HCT116 (cell line): ENCODE data around the gene PRRT4. TPM values are rescaled to one million over a fixed set of nuclear protein-coding genes. Genes with fewer than 3 reads are reported as not detected.

Experiments used
- ATAC-seq: fragments of 200-7000 bp; cut with Tn5 transposase; 2 replicates; pipeline ENCODE4 v1.9.1; 2020; ENCODE audit warnings: mild to moderate bottlenecking, moderate library complexity
- BruUV-seq: library from RNA; stranded (reverse); fragments of 400-500 nt; replicated peaks from 2 replicates; lab custom pipeline; 2021; lab: Mats Ljungman, UMichigan
- CTCF ChIA-PET: fragments of 300-600 bp; sonication (Branson Sonifier 250); formaldehyde crosslinking; loops from one replicate; lab custom pipeline; 2021; ENCODE audit warnings: antibody characterized with exemption; lab: Charles Lee
- POLR2A ChIA-PET: fragments of 300-600, 350-600 bp; sonication (Branson Sonifier 250); formaldehyde crosslinking; loops from one replicate; lab custom pipeline; 2021; ENCODE audit warnings: antibody characterized with exemption; lab: Charles Lee
- RAD21 ChIA-PET, 2 experiments: fragments of 300-600 bp; sonication (Branson Sonifier 250); formaldehyde crosslinking; loops; one replicate each; lab custom pipeline; 2023; ENCODE audit warnings: low total read pairs in 2 of 2; ENCODE audit not compliant: uncharacterized antibody in 2 of 2, unreplicated experiment in 2 of 2, low non-redundant PET in 1 of 2; lab: Charles Lee
- DNase-seq: peaks from one replicate; pipeline ENCODE4 v3.0.0-alpha.2; 2010; ENCODE audit warnings: low read depth, low spot score
- H2AFZ ChIP-seq: fragments of 200-600 bp; shearing (Covaris generic), sonication (generic); 2 replicates; pipeline ENCODE4 v1.6.1; 2017; ENCODE audit warnings: low read depth, mixed run types, mixed read lengths, antibody characterized with exemption, low read length; ENCODE audit not compliant: poor library complexity, severe bottlenecking
- H3K27ac ChIP-seq: 2 replicates; pipeline ENCODE4 v1.5.1; 2012; ENCODE audit warnings: low read depth, low read length
- H3K27me3 ChIP-seq: fragments of 200-600 bp; sonication (generic); 2 replicates; pipeline ENCODE4 v1.6.1; 2016; ENCODE audit warnings: mixed run types, low read length, mixed read lengths; ENCODE audit not compliant: insufficient read depth
- H3K36me3 ChIP-seq, 2 experiments: fragments of 200-500 bp in 1 of 2; fragments of 200-600 bp in 1 of 2; sonication (Bioruptor generic) in 1 of 2; sonication (generic) in 1 of 2; 2 replicates each; pipeline versions ENCODE4 v1.5.1 to v1.6.1; 2014 to 2016; ENCODE audit warnings: low read length in 2 of 2, inconsistent platforms in 1 of 2, mixed read lengths in 1 of 2, mixed run types in 1 of 2; ENCODE audit not compliant: insufficient read depth in 2 of 2, control insufficient read depth in 1 of 2
- H3K4me1 ChIP-seq, 2 experiments: fragments of 200-600 bp in 1 of 2; sonication (generic) in 1 of 2; 2 replicates each; pipeline versions ENCODE4 v1.5.1 to v1.6.1; 2012 to 2017; ENCODE audit warnings: low read length in 2 of 2, inconsistent platforms in 1 of 2, mild to moderate bottlenecking in 1 of 2, mixed read lengths in 1 of 2, mixed run types in 1 of 2, moderate library complexity in 1 of 2; ENCODE audit not compliant: insufficient read depth in 2 of 2, control insufficient read depth in 1 of 2
- H3K4me2 ChIP-seq: fragments of 200-600 bp; sonication (generic); 2 replicates; pipeline ENCODE4 v1.6.1; 2017; ENCODE audit warnings: mixed run types, low read length, mixed read lengths
- H3K4me3 ChIP-seq, 2 experiments: fragments of 200-600 bp in 1 of 2; sonication (generic) in 1 of 2; replicated peaks in 1 of 2; 2 replicates each; pipeline ENCODE4 v1.5.1; 2011 to 2016; ENCODE audit warnings: low read length in 2 of 2, control low read depth in 1 of 2, low read depth in 1 of 2, mild to moderate bottlenecking in 1 of 2, mixed read lengths in 1 of 2, mixed run types in 1 of 2
- H3K79me2 ChIP-seq: fragments of 200-600 bp; sonication (generic); 2 replicates; pipeline ENCODE4 v1.6.1; 2017; ENCODE audit warnings: mild to moderate bottlenecking, mixed run types, low read length, moderate library complexity, mixed read lengths; ENCODE audit not compliant: insufficient read depth
- H3K9ac ChIP-seq: fragments of 200-600 bp; sonication (generic); 2 replicates; pipeline ENCODE4 v1.6.1; 2016; ENCODE audit warnings: low read length, mixed read lengths
- H3K9me2 ChIP-seq: fragments of 200-600 bp; sonication (generic), shearing (Covaris generic); 2 replicates; pipeline ENCODE4 v1.6.1; 2017; ENCODE audit warnings: mixed run types, mild to moderate bottlenecking, moderate library complexity; ENCODE audit not compliant: insufficient read depth
- H3K9me3 ChIP-seq, 2 experiments: fragments of 200-500 bp in 1 of 2; fragments of 200-600 bp in 1 of 2; sonication (Bioruptor generic) in 1 of 2; sonication (generic) in 1 of 2; 2 replicates each; pipeline ENCODE4 v1.6.1; 2014 to 2017; ENCODE audit warnings: low read length in 2 of 2, mixed read lengths in 2 of 2, inconsistent platforms in 1 of 2, low read depth in 1 of 2, mild to moderate bottlenecking in 1 of 2, mixed run types in 1 of 2, moderate library complexity in 1 of 2; ENCODE audit not compliant: control insufficient read depth in 1 of 2, insufficient read depth in 1 of 2
- H4K20me1 ChIP-seq: fragments of 200-600 bp; sonication (generic), shearing (Covaris generic); 2 replicates; pipeline ENCODE4 v1.6.1; 2017; ENCODE audit warnings: mixed run types, mild to moderate bottlenecking, moderate library complexity; ENCODE audit not compliant: insufficient read depth
- CBX3 ChIP-seq: IDR thresholded peaks from 2 replicates; pipeline ENCODE4 v1.6.1; 2012; ENCODE audit warnings: low read depth
- ELF1 ChIP-seq: IDR thresholded peaks from 2 replicates; pipeline ENCODE4 v1.6.1; 2012; ENCODE audit warnings: low read depth, borderline replicate concordance
- FOSL1 ChIP-seq: IDR thresholded peaks from 2 replicates; pipeline ENCODE4 v1.6.1; 2012; ENCODE audit warnings: low read depth
- POLR2A ChIP-seq: IDR thresholded peaks from 2 replicates; pipeline ENCODE4 v1.7.0; 2011; ENCODE audit warnings: borderline replicate concordance; ENCODE audit not compliant: insufficient read depth, insufficient read length; ENCODE audit errors: extremely low read depth
- RAD21 ChIP-seq: IDR thresholded peaks from 2 replicates; pipeline ENCODE4 v1.6.1; 2012; ENCODE audit warnings: low read depth, mild to moderate bottlenecking
- SIN3A ChIP-seq: IDR thresholded peaks from 2 replicates; pipeline ENCODE4 v1.6.1; 2012; ENCODE audit warnings: low read depth
- SP1 ChIP-seq: IDR thresholded peaks from 2 replicates; pipeline ENCODE4 v1.6.1; 2012; ENCODE audit warnings: low read depth
- SRF ChIP-seq: IDR thresholded peaks from 2 replicates; pipeline ENCODE4 v1.6.1; 2012; ENCODE audit warnings: low read depth
- TCF7L2 ChIP-seq: IDR thresholded peaks from 2 replicates; pipeline ENCODE4 v1.7.0; 2011; ENCODE audit warnings: borderline replicate concordance, inconsistent platforms; ENCODE audit not compliant: insufficient read depth, insufficient read length; ENCODE audit errors: extremely low read depth
- YY1 ChIP-seq: IDR thresholded peaks from 2 replicates; pipeline ENCODE4 v1.6.1; 2011; ENCODE audit warnings: low read length, low read depth, moderate library complexity, mild to moderate bottlenecking; ENCODE audit not compliant: insufficient replicate concordance; ENCODE audit errors: extremely low read depth
- ZFX ChIP-seq: fragments of 450-650 bp; IDR thresholded peaks from 2 replicates; pipeline ENCODE4 v1.6.1; 2017
- ZNF274 ChIP-seq: fragments of 200-500 bp; sonication (Bioruptor generic); IDR thresholded peaks from 2 replicates; pipeline ENCODE4 v1.6.1; 2014; ENCODE audit warnings: mild to moderate bottlenecking, low read depth, low read length, inconsistent platforms
- intact Hi-C: fragments of 100-400 bp; cut with micrococcal nuclease; formaldehyde crosslinking; loops from 2 replicates; pipeline ENCODE4 v1.10.0; 2022
- total RNA-seq: library from RNA; stranded (reverse); gene quantifications from one replicate; pipeline ENCODE4 v1.2.1, GENCODE V29; 2021; ENCODE audit not compliant: unreplicated experiment
- TF ChIP-seq, protein P1 (sequence below): IDR thresholded peaks from 2 replicates; pipeline ENCODE4 v1.6.1; 2012; ENCODE audit warnings: low read depth
- TF ChIP-seq, protein P2 (sequence below): IDR thresholded peaks from 2 replicates; pipeline ENCODE4 v1.6.1; 2012
- TF ChIP-seq, protein P3 (sequence below): IDR thresholded peaks from 2 replicates; pipeline ENCODE4 v1.6.1; 2012

The PRRT4 gene
- total RNA-seq, 1 experiment from 2014 or later = 4.0 TPM

DNA sequence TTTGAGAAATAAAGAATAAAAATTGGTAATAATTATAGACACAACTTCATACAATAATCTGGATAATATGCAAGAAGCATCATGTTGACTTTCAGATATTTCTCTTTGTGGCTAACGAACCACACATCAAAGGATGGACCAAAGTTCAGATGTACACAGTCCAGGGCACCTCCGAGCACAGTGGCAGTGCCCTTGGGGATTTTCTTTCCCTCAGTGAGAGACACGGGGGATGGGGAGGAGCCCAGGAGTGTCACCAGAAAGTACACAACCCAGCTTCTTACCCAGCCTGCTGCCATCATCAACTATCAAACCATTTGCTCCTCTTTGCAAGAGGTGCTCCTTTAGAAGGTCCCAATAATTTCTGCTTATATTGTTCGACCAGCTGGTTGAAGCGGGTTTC lies 51.0 kb downstream of the PRRT4 start:
- H3K27ac ChIP-seq = no peak overlapping the region
- no peak for DNase-seq
- H3K9me3 ChIP-seq = no peaks in the 10 kb centered on the region
- POLR2A ChIA-PET = no interaction called here
- H3K4me3 ChIP-seq = no peak overlapping the region
- no peak for TF ChIP-seq SRF
- TF ChIP-seq FOSL1 = no peak
- TF ChIP-seq, protein P1, sequence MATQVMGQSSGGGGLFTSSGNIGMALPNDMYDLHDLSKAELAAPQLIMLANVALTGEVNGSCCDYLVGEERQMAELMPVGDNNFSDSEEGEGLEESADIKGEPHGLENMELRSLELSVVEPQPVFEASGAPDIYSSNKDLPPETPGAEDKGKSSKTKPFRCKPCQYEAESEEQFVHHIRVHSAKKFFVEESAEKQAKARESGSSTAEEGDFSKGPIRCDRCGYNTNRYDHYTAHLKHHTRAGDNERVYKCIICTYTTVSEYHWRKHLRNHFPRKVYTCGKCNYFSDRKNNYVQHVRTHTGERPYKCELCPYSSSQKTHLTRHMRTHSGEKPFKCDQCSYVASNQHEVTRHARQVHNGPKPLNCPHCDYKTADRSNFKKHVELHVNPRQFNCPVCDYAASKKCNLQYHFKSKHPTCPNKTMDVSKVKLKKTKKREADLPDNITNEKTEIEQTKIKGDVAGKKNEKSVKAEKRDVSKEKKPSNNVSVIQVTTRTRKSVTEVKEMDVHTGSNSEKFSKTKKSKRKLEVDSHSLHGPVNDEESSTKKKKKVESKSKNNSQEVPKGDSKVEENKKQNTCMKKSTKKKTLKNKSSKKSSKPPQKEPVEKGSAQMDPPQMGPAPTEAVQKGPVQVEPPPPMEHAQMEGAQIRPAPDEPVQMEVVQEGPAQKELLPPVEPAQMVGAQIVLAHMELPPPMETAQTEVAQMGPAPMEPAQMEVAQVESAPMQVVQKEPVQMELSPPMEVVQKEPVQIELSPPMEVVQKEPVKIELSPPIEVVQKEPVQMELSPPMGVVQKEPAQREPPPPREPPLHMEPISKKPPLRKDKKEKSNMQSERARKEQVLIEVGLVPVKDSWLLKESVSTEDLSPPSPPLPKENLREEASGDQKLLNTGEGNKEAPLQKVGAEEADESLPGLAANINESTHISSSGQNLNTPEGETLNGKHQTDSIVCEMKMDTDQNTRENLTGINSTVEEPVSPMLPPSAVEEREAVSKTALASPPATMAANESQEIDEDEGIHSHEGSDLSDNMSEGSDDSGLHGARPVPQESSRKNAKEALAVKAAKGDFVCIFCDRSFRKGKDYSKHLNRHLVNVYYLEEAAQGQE = no peak
- no peak for TF ChIP-seq POLR2A
- TF ChIP-seq, protein P2, sequence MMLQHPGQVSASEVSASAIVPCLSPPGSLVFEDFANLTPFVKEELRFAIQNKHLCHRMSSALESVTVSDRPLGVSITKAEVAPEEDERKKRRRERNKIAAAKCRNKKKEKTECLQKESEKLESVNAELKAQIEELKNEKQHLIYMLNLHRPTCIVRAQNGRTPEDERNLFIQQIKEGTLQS = no peak
- TF ChIP-seq ZNF274 = no peak
- no peak for TF ChIP-seq TCF7L2
- no peak for TF ChIP-seq RAD21
- no peak for TF ChIP-seq CBX3
- no peak for TF ChIP-seq YY1
- no peak for TF ChIP-seq SP1
- TF ChIP-seq ZFX = no peak
- TF ChIP-seq SIN3A = no peak
- TF ChIP-seq ELF1 = no peak
- TF ChIP-seq, protein P3, sequence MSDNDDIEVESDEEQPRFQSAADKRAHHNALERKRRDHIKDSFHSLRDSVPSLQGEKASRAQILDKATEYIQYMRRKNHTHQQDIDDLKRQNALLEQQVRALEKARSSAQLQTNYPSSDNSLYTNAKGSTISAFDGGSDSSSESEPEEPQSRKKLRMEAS = no peak
- TF ChIP-seq, all 23 proteins: peak for 0
- ATAC-seq = no peak
- H3K27me3 ChIP-seq = no peaks in the 10 kb centered on the region
- intact Hi-C loops = no loop called here
- H3K4me1 ChIP-seq = no peaks in the 10 kb centered on the region
- H2AFZ ChIP-seq = no peak overlapping the region
- H3K9ac ChIP-seq = no peak overlapping the region
- ChIA-PET RAD21 (no interaction called here), CTCF (no interaction called here)
- peaks cover 42 to 51% of the 10 kb centered on the region in 2 experiments for H3K36me3 ChIP-seq
- H4K20me1 ChIP-seq = no peaks in the 10 kb centered on the region
- BruUV-seq = no TSS peak
- H3K79me2 ChIP-seq = no peaks in the 10 kb centered on the region
- H3K4me2 ChIP-seq = no peak overlapping the region
- H3K9me2 ChIP-seq = no peaks in the 10 kb centered on the region
